HepG2 (cell line): ENCODE data around the gene FANK1.

Source experiments
- BORCS8-MEF2B ChIP-seq: sonication (generic); formaldehyde crosslinking; IDR thresholded peaks from 2 replicates; pipeline ENCODE4 v1.8.0; 2022; ENCODE audit warnings: mild to moderate bottlenecking, missing genetic modification reagents
- CTCF ChIP-seq: sonication (generic); formaldehyde crosslinking; IDR thresholded peaks from 2 replicates; pipeline ENCODE4 v1.5.0; 2020; ENCODE audit warnings: mild to moderate bottlenecking, missing genetic modification reagents, moderate library complexity
- EHMT2 ChIP-seq: fragments of 200-600 bp; sonication (generic); IDR thresholded peaks from 2 replicates; pipeline ENCODE4 v1.7.0; 2017; ENCODE audit warnings: antibody characterized with exemption, low read depth, low read length, borderline replicate concordance
- EZH2 ChIP-seq: conservative IDR thresholded peaks from 2 replicates; pipeline ENCODE4 v1.6.1; 2012; ENCODE audit warnings: mild to moderate bottlenecking, low read depth, low read length, moderate library complexity
- FOXA1 ChIP-seq, 2 experiments: fragments of 450-650 bp in 1 of 2; sonication (generic) in 1 of 2; formaldehyde crosslinking in 1 of 2; IDR thresholded peaks; 2 replicates each; pipeline versions ENCODE4 v1.4.0 to v1.6.1; 2016 to 2020; ENCODE audit warnings: missing genetic modification reagents in 1 of 2
- GMEB2 ChIP-seq: IDR thresholded peaks from 2 replicates; pipeline ENCODE4 v1.6.1; 2016; ENCODE audit warnings: missing biosample characterization, missing genetic modification reagents, low read depth
- PHB2 ChIP-seq: fragments of 450-650 bp; IDR thresholded peaks from 2 replicates; pipeline ENCODE4 v1.6.1; 2018; ENCODE audit not compliant: partially characterized antibody
- POLR2AphosphoS2 ChIP-seq: IDR thresholded peaks from 2 replicates; pipeline ENCODE4 v1.6.1; 2011; ENCODE audit warnings: low read depth, low read length, improper control_type of control experiment
- REPIN1 ChIP-seq: sonication (generic); formaldehyde crosslinking; IDR thresholded peaks from 2 replicates; pipeline ENCODE4 v1.8.0; 2022; ENCODE audit warnings: missing genetic modification reagents, low read depth, mild to moderate bottlenecking, borderline replicate concordance
- ZFP91 ChIP-seq: sonication (generic); formaldehyde crosslinking; IDR thresholded peaks from 2 replicates; pipeline ENCODE4 v1.9.0; 2022; ENCODE audit warnings: missing genetic modification reagents, mild to moderate bottlenecking, borderline replicate concordance
- ZNF354B ChIP-seq: sonication (generic); formaldehyde crosslinking; IDR thresholded peaks from 2 replicates; pipeline ENCODE4 v1.8.0; 2022; ENCODE audit warnings: mild to moderate bottlenecking, missing genetic modification reagents

DNA sequence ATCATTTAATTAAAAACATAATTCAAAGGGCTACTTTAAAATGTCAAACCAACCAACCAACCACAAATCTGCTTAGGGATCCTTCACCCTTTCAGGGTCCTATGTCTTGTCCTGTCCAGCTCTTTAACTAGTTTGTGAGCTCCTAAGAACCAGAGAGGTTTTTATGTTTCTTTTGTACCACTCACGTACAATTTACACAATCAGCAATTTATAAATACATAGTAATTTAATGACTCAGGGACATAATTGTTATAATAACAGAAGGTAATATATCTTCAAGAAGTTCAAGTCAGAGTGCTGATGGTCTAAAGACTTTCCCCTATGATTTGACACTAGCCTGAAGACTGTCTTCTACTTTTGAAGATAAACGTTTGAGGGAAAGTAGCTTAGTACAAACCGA, 31.2 kb upstream of the FANK1 start:
- no peak for TF ChIP-seq PHB2
- TF ChIP-seq EZH2, result no peak
- no peak for TF ChIP-seq POLR2AphosphoS2
- TF ChIP-seq REPIN1, result no peak
- TF ChIP-seq CTCF (CRISPR knock-in tag), result no peak
- TF ChIP-seq EHMT2, result no peak
- TF ChIP-seq FOXA1 (IDR thresholded peaks at IDR 0.05), result no peak
- no peak for TF ChIP-seq FOXA1 (CRISPR knock-in tag; IDR thresholded peaks at IDR 0.05)
- TF ChIP-seq ZFP91 (CRISPR knock-in tag), result no peak
- TF ChIP-seq BORCS8-MEF2B (CRISPR knock-in tag), result no peak
- TF ChIP-seq GMEB2 (CRISPR knock-in tag), result no peak
- TF ChIP-seq ZNF354B (CRISPR knock-in tag), result no peak
